Tibial nerve (tissue), 4 donors: Measurements from ENCODE around the gene IFNA7. TPM values are rescaled to one million over a fixed set of nuclear protein-coding genes. Genes with fewer than 3 reads are reported as not detected.
"Not testable (repeated sequence)": the region's sequence is repeated elsewhere in the genome, so short reads cannot be mapped to it uniquely, and the experiment has no call there.

ENCODE experiments used
- DNase-seq, 2 donors: peaks; one replicate each; pipeline ENCODE4 v3.0.0-alpha.2; 2019; ENCODE audit warnings: low spot score in 2 of 2
- H3K27ac ChIP-seq, 4 donors: fragments of 200-600 bp; sonication (generic) in 3 of 4; one replicate each; pipeline ENCODE4 v1.5.1; 2017 to 2019; ENCODE audit warnings: mild to moderate bottlenecking in 1 of 4
- H3K27me3 ChIP-seq, 2 donors: fragments of 200-600 bp; sonication (generic) in 1 of 2; one replicate each; pipeline versions ENCODE4 v1.5.1 to v1.6.0; 2017 to 2019
- H3K36me3 ChIP-seq, 3 donors: fragments of 200-600 bp; sonication (generic); one replicate each; pipeline ENCODE4 v1.5.1; 2018 to 2019
- H3K4me1 ChIP-seq, 4 donors: fragments of 200-600 bp; sonication (generic) in 3 of 4; one replicate each; pipeline ENCODE4 v1.5.1; 2017 to 2019
- H3K4me3 ChIP-seq, 4 donors: fragments of 200-600 bp; sonication (generic) in 3 of 4; one replicate each; pipeline ENCODE4 v1.5.1; 2017 to 2019; ENCODE audit warnings: mild to moderate bottlenecking in 1 of 4, moderate library complexity in 1 of 4
- H3K9me3 ChIP-seq, 4 donors: fragments of 200-600 bp; sonication (generic) in 3 of 4; one replicate each; pipeline ENCODE4 v1.5.1; 2017 to 2019
- EP300 ChIP-seq, 2 donors: sonication (generic); formaldehyde crosslinking; IDR thresholded peaks; one replicate each; pipeline ENCODE4 v1.6.1; 2017; ENCODE audit warnings: antibody characterized with exemption in 2 of 2, mild to moderate bottlenecking in 1 of 2
- POLR2A ChIP-seq, 2 donors: fragments of 450-650 bp; IDR thresholded peaks; one replicate each; pipeline ENCODE4 v1.6.1; 2017; ENCODE audit warnings: antibody characterized with exemption in 2 of 2, mild to moderate bottlenecking in 2 of 2, moderate library complexity in 2 of 2
- WGBS, 2 donors: methylation state at CpG; one replicate each; pipeline ENCODE4 v1.1.5; 2018; 5-methylcytosine and 5-hydroxymethylcytosine counted together
- total RNA-seq, 4 donors: library from RNA; depleted of rRNA; stranded (reverse); fragments of >200 nt; gene quantifications; one replicate each; pipeline ENCODE4 v1.1.0, GENCODE V29; 2016
- TF ChIP-seq, protein P1 (sequence below), 5 experiments: fragments of 200-600 bp in 3 of 5; fragments of 450-650 bp in 2 of 5; sonication (generic) in 3 of 5; IDR thresholded peaks; one replicate each; pipeline ENCODE4 v1.5.1; 2016 to 2019; ENCODE audit warnings: antibody characterized with exemption in 5 of 5, mild to moderate bottlenecking in 3 of 5, moderate library complexity in 2 of 5

IFNA7 gene
- total RNA-seq, 4 donors from 2014 or later: not detected

DNA sequence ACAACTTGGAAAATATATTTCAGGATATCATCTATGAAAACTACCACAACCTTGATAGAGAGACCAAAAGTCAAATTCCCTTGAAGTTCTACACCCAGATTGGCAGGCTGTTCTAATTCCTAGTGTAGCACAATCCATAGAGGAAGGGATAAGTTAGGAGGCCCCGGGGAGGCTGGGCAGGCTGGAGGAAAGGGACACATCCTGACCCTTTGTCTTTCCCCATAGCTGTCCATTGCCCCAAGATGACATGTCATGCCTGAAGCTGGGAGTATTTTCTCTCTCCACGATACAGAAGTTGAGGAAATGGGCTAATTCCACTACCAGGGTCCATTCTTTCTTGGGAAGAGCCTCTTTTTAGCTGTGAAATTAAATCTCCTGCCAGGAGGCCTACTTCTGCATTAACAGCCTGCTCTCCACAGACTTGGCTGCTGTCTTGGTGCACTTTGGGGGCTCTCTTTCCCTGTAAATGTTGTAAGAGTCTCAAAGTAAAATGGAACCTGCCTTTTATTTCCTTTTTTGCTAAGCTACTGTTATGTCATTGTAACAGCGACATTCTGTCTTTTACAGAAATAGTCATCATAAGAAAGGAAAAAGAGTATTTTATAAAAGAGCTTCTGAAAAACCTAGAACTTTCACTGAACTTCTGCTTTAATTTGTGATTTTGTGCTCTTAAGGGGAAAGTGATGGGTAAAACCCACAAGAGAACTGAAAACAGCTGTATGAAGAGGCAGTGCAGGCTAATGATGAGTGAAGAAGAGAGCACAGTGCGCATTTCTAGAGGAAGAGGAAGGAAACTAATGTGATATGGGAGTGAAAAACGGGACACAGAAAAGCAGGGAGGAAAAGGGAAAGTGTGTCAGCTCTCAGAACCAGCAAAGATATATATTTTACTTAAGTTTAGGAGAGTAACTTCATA is 11.7 kb upstream of the IFNA7 start:
- not testable (repeated sequence) for H3K4me3 ChIP-seq, H3K27me3 ChIP-seq, H3K36me3 ChIP-seq, DNase-seq, H3K9me3 ChIP-seq, H3K27ac ChIP-seq, H3K4me1 ChIP-seq
- TF ChIP-seq, protein P1, sequence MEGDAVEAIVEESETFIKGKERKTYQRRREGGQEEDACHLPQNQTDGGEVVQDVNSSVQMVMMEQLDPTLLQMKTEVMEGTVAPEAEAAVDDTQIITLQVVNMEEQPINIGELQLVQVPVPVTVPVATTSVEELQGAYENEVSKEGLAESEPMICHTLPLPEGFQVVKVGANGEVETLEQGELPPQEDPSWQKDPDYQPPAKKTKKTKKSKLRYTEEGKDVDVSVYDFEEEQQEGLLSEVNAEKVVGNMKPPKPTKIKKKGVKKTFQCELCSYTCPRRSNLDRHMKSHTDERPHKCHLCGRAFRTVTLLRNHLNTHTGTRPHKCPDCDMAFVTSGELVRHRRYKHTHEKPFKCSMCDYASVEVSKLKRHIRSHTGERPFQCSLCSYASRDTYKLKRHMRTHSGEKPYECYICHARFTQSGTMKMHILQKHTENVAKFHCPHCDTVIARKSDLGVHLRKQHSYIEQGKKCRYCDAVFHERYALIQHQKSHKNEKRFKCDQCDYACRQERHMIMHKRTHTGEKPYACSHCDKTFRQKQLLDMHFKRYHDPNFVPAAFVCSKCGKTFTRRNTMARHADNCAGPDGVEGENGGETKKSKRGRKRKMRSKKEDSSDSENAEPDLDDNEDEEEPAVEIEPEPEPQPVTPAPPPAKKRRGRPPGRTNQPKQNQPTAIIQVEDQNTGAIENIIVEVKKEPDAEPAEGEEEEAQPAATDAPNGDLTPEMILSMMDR (IDR thresholded peaks at IDR 0.05): peak in 1 of 5 experiments; percentile 16
- 40 to 46% methylated on average over 5 of the region's 5 CpGs for WGBS, 2 donors

DNA sequence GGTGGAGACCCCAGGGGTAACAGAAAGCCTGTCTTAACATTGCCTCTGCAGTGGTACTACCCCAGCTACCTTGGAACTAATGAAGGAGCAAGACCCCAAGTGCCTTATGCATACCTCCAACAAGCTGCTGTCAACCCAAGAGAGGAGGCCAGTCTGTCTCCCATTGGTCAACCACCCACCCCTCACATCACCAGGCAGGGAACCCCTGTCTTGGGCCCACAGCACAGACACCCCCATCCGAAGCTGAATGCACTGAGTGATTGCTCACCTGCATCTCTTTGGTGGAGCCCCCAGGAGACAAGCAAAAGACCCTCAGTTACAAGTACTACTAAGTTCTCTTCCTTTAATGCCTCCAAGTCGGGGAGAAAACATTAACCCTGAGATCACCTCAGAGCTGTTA is 10.2 kb upstream of the IFNA7 start:
- not testable (repeated sequence) for DNase-seq, H3K4me1 ChIP-seq, H3K36me3 ChIP-seq, H3K4me3 ChIP-seq, H3K27ac ChIP-seq, H3K27me3 ChIP-seq, H3K9me3 ChIP-seq
- WGBS, 2 donors: 39 to 70% methylated on average over 2 of the region's 2 CpGs

DNA sequence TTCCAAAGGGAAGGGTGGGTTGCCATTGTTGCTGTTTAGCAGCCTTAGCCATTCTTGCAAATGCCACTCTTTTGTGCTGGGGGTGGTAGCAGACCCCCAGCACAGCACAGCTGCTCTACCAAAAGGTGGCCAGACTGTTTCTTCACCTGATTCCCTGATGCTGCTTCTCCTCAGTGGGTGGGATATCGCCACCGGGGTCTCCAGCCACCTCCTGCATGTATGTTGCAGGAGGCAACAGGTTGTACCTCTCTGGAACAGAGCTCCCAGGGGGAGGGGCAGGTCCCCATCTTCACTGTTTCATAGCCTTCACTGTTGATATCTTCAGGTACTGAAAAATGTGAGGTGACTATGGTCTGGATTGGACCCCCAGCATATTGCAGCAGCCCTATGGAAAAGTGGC is 8.8 kb upstream of the IFNA7 start:
- H3K4me1 ChIP-seq, H3K4me3 ChIP-seq, DNase-seq, H3K9me3 ChIP-seq, H3K27me3 ChIP-seq, H3K27ac ChIP-seq, H3K36me3 ChIP-seq: not testable (repeated sequence)
- WGBS, 2 donors: 100% methylated on average over 1 to 2 of the region's 2 CpGs

DNA sequence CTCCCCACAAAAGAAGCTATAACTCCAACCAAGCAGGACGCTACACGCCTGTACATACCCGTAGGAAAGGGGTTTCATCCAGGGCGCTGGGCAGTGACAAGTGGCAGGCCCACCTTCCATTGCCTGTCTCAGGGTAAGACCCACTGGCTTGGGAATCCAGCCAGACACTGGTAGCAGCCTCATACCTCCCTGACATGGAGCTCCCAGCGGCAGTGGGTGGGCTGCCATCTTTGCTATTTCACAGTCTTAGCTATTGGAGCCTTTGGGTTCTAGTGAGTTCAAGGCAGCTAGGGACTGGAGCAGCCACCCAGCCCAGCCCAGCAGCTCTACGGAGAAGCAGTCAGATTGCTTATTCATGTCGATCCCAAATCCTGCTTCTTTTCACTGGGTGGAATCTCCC is 8.3 kb upstream of the IFNA7 start:
- DNase-seq: no peak
- H3K36me3 ChIP-seq: no peaks in the 10 kb centered on the region
- H3K4me1 ChIP-seq: no peaks in the 10 kb centered on the region
- H3K9me3 ChIP-seq: no peaks in the 10 kb centered on the region
- no peak overlapping the region for H3K4me3 ChIP-seq
- no peaks in the 10 kb centered on the region for H3K27me3 ChIP-seq
- 94% methylated on average over 6 of the region's 7 CpGs for WGBS, 2 donors
- TF ChIP-seq EP300 (IDR thresholded peaks at IDR 0.05): no peak
- TF ChIP-seq, protein P1 (IDR thresholded peaks at IDR 0.05): no peak
- TF ChIP-seq POLR2A (IDR thresholded peaks at IDR 0.05): no peak
- H3K27ac ChIP-seq: no peak overlapping the region

DNA sequence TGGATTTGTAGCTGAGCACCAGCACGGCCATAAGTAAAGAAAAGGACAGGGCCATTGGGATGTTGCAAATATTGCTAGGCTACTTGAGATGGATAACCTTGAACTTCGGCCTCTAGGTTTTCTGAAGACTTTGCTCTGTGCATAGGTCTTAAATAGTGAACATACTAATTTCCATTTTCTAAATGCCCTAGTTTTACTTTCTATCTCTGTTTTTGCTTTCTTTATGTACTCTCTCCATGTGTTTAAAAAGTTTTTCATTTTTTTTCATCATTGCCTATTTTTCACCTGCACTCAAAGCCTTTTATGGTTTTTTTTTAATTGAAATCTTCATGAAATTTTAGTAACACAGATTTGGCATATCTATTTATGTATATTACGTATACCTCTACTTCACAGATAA is 5.0 kb upstream of the IFNA7 start, which contains the start of gene IFNA10:
Gene IFNA10 (minus strand): TSS at position 101 of the 400 bp plus-strand sequence. CDS start 46 bp downstream, at position 55.
- DNase-seq, H3K27me3 ChIP-seq, H3K27ac ChIP-seq, H3K36me3 ChIP-seq, H3K9me3 ChIP-seq, H3K4me1 ChIP-seq, H3K4me3 ChIP-seq: not testable (repeated sequence)
- WGBS, 2 donors: 82 to 89% methylated on average over 3 of the region's 3 CpGs

DNA sequence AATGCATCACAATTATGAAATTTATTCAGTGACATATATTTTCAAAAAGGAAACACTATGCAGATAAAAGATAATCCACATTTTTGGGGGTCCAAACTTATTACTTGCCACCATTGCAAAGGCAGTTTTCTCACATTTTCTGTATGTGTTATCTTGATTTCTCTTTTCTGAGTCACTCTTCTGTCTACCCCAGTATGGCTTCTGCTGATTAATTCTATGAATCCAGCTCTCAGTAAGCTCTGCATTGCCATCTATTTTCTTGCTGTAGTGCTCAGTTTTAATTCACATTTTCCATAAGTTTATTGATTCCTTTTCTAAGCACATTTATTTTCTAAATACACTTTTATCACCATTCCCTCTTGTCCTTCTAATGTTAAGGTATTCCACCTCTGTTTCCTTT is 3.2 kb upstream of the IFNA7 start:
- Histone ChIP-seq H3K27me3 (no peaks in the 10 kb centered on the region), H3K36me3 (no peaks in the 10 kb centered on the region), H3K9me3 (no peaks in the 10 kb centered on the region), H3K4me3 (no peak overlapping the region), H3K27ac (no peak overlapping the region), H3K4me1 (no peaks in the 10 kb centered on the region)
- no peak for DNase-seq
- TF ChIP-seq, protein P1 (IDR thresholded peaks at IDR 0.05): no peak
- TF ChIP-seq EP300 (IDR thresholded peaks at IDR 0.05) (no peak), POLR2A (IDR thresholded peaks at IDR 0.05) (no peak)
